Islet precursor cell (in vitro differentiated cells): ENCODE measurements around the gene HBB.
"Not testable (repeated sequence)": the region's sequence is repeated elsewhere in the genome, so short reads cannot be mapped to it uniquely, and the experiment has no call there.

Experiments used
- DNase-seq: peaks from one replicate; pipeline ENCODE4 v3.0.0-alpha.2; 2018

Gene HBB

DNA sequence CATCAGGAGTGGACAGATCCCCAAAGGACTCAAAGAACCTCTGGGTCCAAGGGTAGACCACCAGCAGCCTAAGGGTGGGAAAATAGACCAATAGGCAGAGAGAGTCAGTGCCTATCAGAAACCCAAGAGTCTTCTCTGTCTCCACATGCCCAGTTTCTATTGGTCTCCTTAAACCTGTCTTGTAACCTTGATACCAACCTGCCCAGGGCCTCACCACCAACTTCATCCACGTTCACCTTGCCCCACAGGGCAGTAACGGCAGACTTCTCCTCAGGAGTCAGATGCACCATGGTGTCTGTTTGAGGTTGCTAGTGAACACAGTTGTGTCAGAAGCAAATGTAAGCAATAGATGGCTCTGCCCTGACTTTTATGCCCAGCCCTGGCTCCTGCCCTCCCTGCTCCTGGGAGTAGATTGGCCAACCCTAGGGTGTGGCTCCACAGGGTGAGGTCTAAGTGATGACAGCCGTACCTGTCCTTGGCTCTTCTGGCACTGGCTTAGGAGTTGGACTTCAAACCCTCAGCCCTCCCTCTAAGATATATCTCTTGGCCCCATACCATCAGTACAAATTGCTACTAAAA is at the start of gene HBB:
Gene HBB, minus strand, starts transcription at position 340 of the 579 bp plus-strand sequence. Its CDS starts 50 bp downstream, at position 290.
- no peak for DNase-seq

DNA sequence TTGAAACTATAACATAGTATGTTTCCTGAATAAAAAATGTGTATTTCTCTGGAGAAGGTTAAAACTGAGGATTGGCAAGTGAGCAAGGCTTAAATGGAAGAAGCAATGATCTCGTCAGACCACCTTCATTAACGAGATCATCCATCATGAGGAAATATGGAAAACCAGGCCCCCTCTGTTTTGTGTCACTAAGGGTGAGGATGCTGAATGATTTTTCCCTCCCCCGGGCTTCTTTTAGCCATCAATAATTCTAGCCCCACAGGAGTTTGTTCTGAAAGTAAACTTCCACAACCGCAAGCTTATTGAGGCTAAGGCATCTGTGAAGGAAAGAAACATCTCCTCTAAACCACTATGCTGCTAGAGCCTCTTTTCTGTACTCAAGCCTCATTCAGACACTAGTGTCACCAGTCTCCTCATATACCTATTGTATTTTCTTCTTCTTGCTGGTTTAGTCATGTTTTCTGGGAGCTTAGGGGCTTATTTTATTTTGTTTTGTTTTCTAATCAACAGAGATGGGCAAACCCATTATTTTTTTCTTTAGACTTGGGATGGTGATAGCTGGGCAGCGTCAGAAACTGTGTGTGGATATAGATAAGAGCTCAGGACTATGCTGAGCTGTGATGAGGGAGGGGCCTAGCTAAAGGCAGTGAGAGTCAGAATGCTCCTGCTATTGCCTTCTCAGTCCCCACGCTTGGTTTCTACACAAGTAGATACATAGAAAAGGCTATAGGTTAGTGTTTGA is 48.7 kb upstream of the HBB start:
- DNase-seq: no peak

DNA sequence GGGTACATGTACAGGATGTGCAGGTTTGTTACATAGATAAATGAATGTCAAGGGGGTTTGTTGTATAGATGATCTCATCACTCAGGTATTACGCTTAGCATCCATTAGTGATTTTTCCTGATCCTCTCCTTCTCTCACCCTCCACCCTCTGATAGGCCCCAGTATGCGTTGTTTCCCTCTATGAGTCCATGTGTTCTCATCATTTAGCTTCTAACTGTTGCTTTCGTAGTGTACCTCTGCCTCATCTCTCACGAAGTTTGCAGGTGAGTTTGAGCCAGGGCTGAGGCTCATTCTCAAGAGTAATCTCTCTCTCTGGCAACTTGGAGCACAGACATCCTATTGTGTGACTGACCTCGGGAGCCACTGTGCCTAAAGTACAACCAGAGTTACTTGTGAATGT is 47.5 kb upstream of the HBB start:
- peak; percentile 67 for DNase-seq

DNA sequence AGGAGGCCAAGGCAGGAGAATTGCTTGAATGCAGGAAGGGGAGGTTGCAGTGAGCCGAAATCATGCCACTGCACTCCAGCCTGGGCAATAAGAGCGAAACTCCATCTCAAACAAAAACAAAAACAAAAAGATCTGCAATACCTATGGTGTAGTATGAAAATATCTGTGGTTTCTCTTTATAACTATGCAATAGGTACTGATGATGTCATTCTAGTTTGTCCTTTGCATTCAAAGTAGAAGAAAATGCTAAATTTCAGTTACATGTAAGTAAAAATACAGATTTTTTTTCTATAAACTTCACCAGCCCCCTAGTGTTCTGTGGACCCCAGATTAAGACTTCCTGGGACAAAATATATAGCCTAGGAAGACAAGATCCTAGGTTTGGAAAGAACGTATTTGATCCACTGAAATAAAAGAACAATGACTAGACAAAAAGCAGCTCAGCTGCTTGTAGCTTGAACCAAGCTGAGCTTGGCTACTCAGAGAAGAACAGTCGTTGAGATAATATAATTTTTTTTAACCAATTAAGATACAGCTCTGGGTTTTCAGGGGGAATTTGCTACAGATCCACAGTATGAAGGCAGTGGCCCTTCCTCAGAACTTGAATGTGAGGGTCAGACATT is 45.6 kb upstream of the HBB start:
- no peak for DNase-seq

- no peak for DNase-seq
Measured at GRCh38 chr11:5269715-5270147, 42.9 kb upstream of the HBB start, which contains the start of gene HBE1. HBE1 (minus strand) TSS chr11:5269945; CDS start chr11:5269890, 55 bp downstream.

DNA sequence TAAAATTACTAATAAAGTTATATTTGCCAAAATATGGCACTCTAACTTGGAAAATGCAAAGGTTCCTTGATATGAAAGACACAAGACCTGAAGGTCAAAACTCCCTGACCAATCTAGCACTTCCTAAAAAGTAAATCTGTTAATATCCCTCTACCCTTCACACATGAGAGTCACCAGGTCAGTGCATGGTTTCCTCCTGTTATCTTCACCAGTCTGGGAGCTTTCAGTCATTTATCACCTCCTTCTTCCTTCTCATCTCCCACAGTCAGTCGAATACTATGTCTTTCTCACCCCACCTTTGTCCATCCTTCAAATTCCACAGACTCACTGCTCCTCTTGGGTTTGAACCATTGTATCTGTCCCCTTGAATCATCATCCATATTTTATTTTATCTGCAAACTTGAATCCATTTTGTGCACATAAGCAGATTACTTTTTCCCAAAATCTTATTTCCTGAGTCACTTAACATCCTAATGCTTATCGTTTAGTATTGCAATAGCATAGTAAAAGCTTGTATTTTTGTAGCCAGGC is 40.2 kb upstream of the HBB start:
- DNase-seq: no peak

DNA sequence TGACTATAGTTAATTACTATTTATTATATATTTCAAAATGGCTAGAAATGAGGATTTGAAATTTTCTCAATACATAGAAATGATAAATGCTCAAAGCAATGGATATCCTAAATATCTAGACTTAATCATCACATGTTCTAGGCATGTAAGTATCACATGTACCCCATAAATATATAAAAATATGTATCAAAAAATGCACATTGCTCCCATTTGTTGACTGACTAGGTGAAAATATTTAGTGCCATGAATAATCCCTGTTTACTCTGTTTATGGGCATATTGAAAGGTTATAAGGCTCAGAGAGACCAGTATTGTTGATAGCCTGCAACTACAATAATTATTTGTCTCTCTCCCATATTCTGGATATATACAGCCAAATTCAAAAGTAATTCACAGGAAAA is 39.7 kb upstream of the HBB start:
- no peak for DNase-seq

- no peak for DNase-seq
Measured at GRCh38 chr11:5265832-5266231, 39.0 kb upstream of the HBB start.

DNA sequence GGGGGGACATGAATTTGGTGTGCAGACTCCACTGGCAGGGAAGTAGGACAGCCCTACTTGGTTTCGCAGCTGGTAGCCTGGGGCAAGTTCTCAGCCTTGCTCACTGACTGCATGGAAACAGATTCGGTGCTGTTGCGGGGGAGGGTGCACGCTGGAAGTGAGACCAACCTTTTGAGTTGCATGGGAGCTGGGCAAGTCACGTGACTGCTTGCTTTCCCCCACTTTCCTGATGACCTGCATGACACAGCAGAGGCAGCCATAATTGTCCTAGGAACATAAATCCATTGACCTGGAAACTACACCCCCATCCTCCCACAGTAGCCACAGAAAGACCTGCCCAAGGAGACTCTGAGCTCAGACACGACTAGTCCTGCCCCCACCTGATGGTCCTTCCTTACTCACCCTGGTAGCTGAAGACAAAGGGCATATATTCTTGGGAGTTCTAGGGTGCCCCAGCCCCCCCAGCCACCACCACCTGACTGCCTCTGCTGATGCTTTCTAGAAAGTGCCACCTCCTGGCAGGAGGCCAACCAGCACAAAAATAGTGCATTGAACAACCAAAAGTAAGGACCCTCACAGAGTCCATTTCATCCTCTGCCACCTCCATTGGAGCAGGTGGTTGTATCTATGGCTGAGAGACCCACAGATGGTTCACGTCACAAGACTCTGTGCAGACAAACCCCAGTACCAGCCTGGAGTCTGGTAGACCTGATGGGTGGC is 31.8 kb upstream of the HBB start:
- DNase-seq: peak; percentile 87

DNA sequence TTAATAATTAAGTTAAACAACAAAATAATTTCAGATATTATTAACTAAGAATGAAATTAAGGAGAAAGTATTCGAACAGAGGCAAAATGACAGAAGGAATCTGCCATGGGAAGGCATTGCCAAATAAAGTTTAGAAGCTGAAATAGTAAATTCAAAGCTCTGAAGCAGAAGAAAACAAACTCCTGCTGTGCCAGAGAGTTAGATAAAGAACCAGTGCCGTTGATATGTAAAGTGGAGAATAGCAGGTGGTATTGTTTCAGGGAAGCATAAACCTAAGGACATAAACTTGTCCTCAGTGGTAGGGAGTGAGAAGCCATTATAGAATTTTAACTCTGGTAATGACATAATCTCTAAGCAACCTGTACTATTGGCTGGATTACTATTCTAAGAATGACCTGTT is 30.4 kb upstream of the HBB start:
- DNase-seq: no peak

- DNase-seq: not testable (repeated sequence)
Measured at GRCh38 chr11:5254646-5255413, 28.0 kb upstream of the HBB start, which contains the start of gene HBG2. HBG2 (minus strand) TSS chr11:5254781; CDS start chr11:5254728, 53 bp downstream.

GRCh38 chr11:5254023-5254422 is 27.2 kb upstream of the HBB start:
- not testable (repeated sequence) for DNase-seq

DNA sequence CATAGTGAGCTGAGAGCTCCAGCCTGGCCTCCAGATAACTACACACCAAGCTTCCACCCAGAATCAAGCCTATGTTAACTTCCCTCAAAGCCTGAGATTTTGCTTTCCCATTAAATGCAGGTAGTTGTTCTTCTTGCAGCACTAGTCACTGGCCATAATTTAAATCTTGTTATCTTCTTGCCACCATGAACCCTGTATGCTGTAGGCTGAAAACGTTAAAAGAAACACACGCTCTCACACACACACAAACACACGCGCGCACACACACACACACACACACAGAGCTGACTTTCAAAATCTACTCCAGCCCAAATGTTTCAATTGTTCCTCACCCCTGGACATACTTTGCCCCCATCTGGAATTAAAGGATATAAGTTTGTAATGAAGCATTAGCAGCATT is 26.6 kb upstream of the HBB start:
- DNase-seq: not testable (repeated sequence)

GRCh38 chr11:5252919-5253265 is 26.0 kb upstream of the HBB start:
- no peak for DNase-seq

DNA sequence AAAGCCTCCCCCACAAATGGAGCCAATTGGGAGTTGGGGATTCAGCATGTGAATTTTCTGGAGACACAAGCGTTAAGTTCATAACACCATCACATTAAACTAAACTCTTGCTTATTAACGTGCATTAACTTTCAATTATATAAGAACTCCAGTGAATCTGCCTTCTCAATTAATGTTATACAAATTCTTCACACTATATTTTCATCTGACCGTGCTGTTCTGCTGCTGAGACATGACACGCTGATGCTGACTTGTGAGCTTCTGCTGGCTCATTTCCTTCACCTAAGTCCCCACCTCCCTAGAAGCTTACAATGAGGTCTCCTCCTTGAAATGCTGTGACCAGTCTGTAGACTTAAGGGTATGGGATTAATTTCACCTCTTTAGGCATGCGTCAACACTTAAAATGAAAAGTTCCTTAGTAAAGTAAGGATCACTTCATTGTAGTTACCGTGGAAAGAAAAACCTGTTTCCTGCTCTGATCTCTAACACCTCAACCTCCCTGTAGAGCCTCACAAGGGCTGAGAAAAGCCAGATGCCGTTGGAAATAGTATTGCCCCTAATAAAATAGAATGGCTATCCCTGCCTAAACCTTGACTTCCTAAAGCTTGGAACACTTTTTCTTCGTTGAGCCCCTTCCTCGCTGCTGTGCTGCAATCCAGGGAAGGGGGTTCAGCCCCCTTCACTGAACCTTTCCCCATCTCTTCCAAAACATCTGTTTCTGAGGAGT is 25.5 kb upstream of the HBB start:
- DNase-seq: no peak

DNA sequence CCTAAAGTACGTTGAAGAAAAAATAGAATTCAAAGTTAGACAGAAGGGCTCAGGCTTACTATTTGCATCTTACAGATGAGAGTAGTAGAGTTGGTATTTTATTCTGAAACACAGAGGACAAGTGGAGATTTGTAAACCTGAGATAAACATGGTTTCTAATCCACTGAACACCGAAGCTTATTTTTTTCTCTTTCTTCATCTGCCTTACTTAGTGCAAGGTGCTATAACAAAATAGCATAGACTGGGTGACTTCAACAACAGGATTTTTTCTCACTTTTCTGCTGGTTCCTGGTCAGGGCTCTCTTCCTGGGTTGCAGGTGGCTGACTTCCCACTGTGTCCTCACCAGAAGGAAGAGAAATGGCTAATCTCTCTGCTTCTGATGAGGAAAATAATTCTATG is 24.9 kb upstream of the HBB start:
- DNase-seq: no peak

GRCh38 chr11:5250543-5251204 is 23.8 kb upstream of the HBB start:
- no peak for DNase-seq

- DNase-seq: not testable (repeated sequence)
Measured at GRCh38 chr11:5249807-5250396, 23.0 kb upstream of the HBB start, which contains the start of gene HBG1. HBG1 (minus strand) TSS chr11:5249857; CDS start chr11:5249804, 53 bp downstream.

DNA sequence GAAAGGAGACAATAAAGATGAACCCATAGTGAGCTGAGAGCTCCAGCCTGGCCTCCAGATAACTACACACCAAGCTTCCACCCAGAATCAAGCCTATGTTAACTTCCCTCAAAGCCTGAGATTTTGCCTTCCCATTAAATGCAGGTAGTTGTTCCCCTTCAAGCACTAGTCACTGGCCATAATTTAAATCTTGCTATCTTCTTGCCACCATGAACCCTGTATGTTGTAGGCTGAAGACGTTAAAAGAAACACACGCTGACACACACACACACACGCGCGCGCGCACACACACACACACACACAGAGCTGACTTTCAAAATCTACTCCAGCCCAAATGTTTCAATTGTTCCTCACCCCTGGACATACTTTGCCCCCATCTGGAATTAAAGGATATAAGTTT is 21.6 kb upstream of the HBB start:
- not testable (repeated sequence) for DNase-seq

GRCh38 chr11:5247472-5248192 is 20.8 kb upstream of the HBB start:
- no peak for DNase-seq
